HepG2 (cell line): Measurements from ENCODE around the gene PRSS36. TPM values are rescaled to one million over a fixed set of nuclear protein-coding genes. Genes with fewer than 3 reads are reported as not detected.

Experiments
- AGO2 ChIP-seq: fragments of 200-400 bp; formaldehyde crosslinking; optimal IDR thresholded peaks from 2 replicates; pipeline ENCODE3; 2017; ENCODE audit warnings: mild to moderate bottlenecking, low read depth, low read length, moderate library complexity
- E2F5 ChIP-seq: sonication (generic); formaldehyde crosslinking; conservative IDR thresholded peaks from 2 replicates; pipeline ENCODE4 v1.4.0; 2020; ENCODE audit warnings: missing genetic modification reagents
- FOSL2 ChIP-seq: sonication (generic); formaldehyde crosslinking; IDR thresholded peaks from 2 replicates; pipeline ENCODE4 v1.4.0; 2020; ENCODE audit warnings: missing genetic modification reagents
- HINFP ChIP-seq: sonication (generic); formaldehyde crosslinking; IDR thresholded peaks from 2 replicates; pipeline ENCODE4 v1.4.0; 2020; ENCODE audit warnings: low read depth, mild to moderate bottlenecking, missing genetic modification reagents
- NCOA1 ChIP-seq: sonication (generic); formaldehyde crosslinking; IDR thresholded peaks from 2 replicates; pipeline ENCODE4 v1.9.0; 2021; ENCODE audit warnings: missing genetic modification reagents
- PAF1 ChIP-seq: IDR thresholded peaks from 2 replicates; pipeline ENCODE4 v1.6.1; 2016; ENCODE audit warnings: missing genetic modification reagents, missing compliant biosample characterization
- POGZ ChIP-seq: sonication (generic); formaldehyde crosslinking; IDR thresholded peaks from 2 replicates; pipeline ENCODE4 v1.4.0; 2020; ENCODE audit warnings: mild to moderate bottlenecking, missing genetic modification reagents
- RERE ChIP-seq: IDR thresholded peaks from 2 replicates; pipeline ENCODE4 v1.6.1; 2016; ENCODE audit warnings: low read depth, missing genetic modification reagents, missing compliant biosample characterization
- REST ChIP-seq, 2 experiments: IDR thresholded peaks; 2 replicates each; pipeline ENCODE4 v1.6.1; 2011 to 2012; ENCODE audit warnings: low read length in 2 of 2, borderline replicate concordance in 1 of 2, low read depth in 1 of 2, mild to moderate bottlenecking in 1 of 2, moderate library complexity in 1 of 2
- RNF2 ChIP-seq: fragments of 450-650 bp; conservative IDR thresholded peaks from 2 replicates; pipeline ENCODE4 v1.6.1; 2016; ENCODE audit warnings: low read depth
- RXRA ChIP-seq: sonication (generic); formaldehyde crosslinking; IDR thresholded peaks from 2 replicates; pipeline ENCODE4 v1.5.1; 2020; ENCODE audit warnings: missing genetic modification reagents
- SP140L ChIP-seq: sonication (generic); formaldehyde crosslinking; IDR thresholded peaks from 2 replicates; pipeline ENCODE4 v1.4.0; 2020; ENCODE audit warnings: missing genetic modification reagents, borderline replicate concordance
- TAF1 ChIP-seq: sonication (generic); formaldehyde crosslinking; IDR thresholded peaks from 2 replicates; pipeline ENCODE4 v1.4.0; 2020; ENCODE audit warnings: missing genetic modification reagents
- YEATS2 ChIP-seq: sonication (generic); formaldehyde crosslinking; IDR thresholded peaks from 2 replicates; pipeline ENCODE4 v1.4.0; 2020; ENCODE audit warnings: missing genetic modification reagents, borderline replicate concordance
- ZBTB7A ChIP-seq: sonication (generic); formaldehyde crosslinking; IDR thresholded peaks from 2 replicates; pipeline ENCODE4 v1.8.0; 2022; ENCODE audit warnings: mild to moderate bottlenecking, missing genetic modification reagents
- ZNF598 ChIP-seq: sonication (generic); formaldehyde crosslinking; IDR thresholded peaks from 2 replicates; pipeline ENCODE4 v1.5.1; 2020; ENCODE audit warnings: mild to moderate bottlenecking, missing genetic modification reagents, borderline replicate concordance
- polyA plus RNA-seq, 8 experiments: library from polyadenylated mRNA; depleted of rRNA in 3 of 8; stranded (reverse) in 7 of 8; unstranded in 1 of 8; fragments of >200 nt; fragmentation: Illumina TruSeq in 4 of 8; extraction: Trizol in 4 of 8; gene quantifications; 2 replicates each; pipeline versions ENCODE4 v1.2.1 to v1.2.3, GENCODE V29; 2011 to 2016; ENCODE audit warnings: low read depth in 4 of 8, missing spikeins in 1 of 8, mixed read lengths in 1 of 8; ENCODE audit not compliant: insufficient read depth in 1 of 8
- total RNA-seq, 5 experiments: library from RNA; depleted of rRNA; stranded (reverse); fragments of >200 nt; fragmentation: Illumina TruSeq; extraction: Trizol; gene quantifications; 2 replicates each; pipeline ENCODE4 v1.2.3, GENCODE V29; 2016; ENCODE audit warnings: low read depth in 1 of 5

PRSS36 gene
- total and polyA plus RNA-seq, 2 of the 13 experiments (the other 11 are each of a cell fraction or from before 2014, with no cell fraction given): 1.5 to 2.1 TPM

- TF ChIP-seq ZNF598 (CRISPR knock-in tag) (no peak), PAF1 (0 out of 2 replicates have a peak, but pooled peaks have one; percentile 53), RXRA (peak; percentile 41; the same call in 1 of the 2 replicates), RERE (CRISPR knock-in tag) (no peak), TAF1 (CRISPR knock-in tag) (no peak), E2F5 (CRISPR knock-in tag) (no peak), AGO2 (peak; percentile 93), FOSL2 (CRISPR knock-in tag) (no peak), YEATS2 (CRISPR knock-in tag) (no peak), SP140L (CRISPR knock-in tag) (no peak), HINFP (CRISPR knock-in tag) (no peak), REST (IDR thresholded peaks at IDR 0.05; ENCODE audit: borderline replicate concordance in 1 of 2, low read depth in 1 of 2, low read length in 2 of 2) (no peak), ZBTB7A (CRISPR knock-in tag) (no peak), RNF2 (no peak), POGZ (no peak), NCOA1 (no peak)
Observed at GRCh38 chr16:31196324-31197088, 46.6 kb upstream of the PRSS36 start (continued).
